Type B pancreatic cell (in vitro differentiated cells): ENCODE data around the gene HRAS. TPM values are rescaled to one million over a fixed set of nuclear protein-coding genes. Genes with fewer than 3 reads are reported as not detected.

ENCODE experiments used
- DNase-seq: peaks from one replicate; pipeline ENCODE4 v3.0.0; 2021; ENCODE audit warnings: mixed read lengths; ENCODE audit not compliant: unreplicated experiment; ENCODE audit errors: extremely low spot score
- H3K27ac Mint-ChIP-seq: 2 replicates; pipeline ENCODE4 v1.8.0; 2021; ENCODE audit warnings: mild to moderate bottlenecking, mixed read lengths
- H3K27me3 Mint-ChIP-seq: 2 replicates; pipeline ENCODE4 v1.8.0; 2021; ENCODE audit warnings: mixed read lengths
- H3K36me3 Mint-ChIP-seq: 2 replicates; pipeline ENCODE4 v1.8.0; 2021; ENCODE audit warnings: mixed read lengths
- H3K4me1 Mint-ChIP-seq: one replicate; pipeline ENCODE4 v1.8.0; 2021; ENCODE audit warnings: mixed read lengths; ENCODE audit not compliant: unreplicated experiment
- H3K4me3 Mint-ChIP-seq: 2 replicates; pipeline ENCODE4 v1.8.0; 2021; ENCODE audit warnings: mild to moderate bottlenecking, mixed read lengths
- H3K9me3 Mint-ChIP-seq: 2 replicates; pipeline ENCODE4 v1.8.0; 2021; ENCODE audit warnings: mixed read lengths
- CTCF ChIP-seq: fragments of 200-600 bp; sonication (generic); conservative IDR thresholded peaks from 2 replicates; pipeline ENCODE4 v1.5.0; 2021; ENCODE audit warnings: antibody characterized with exemption, mild to moderate bottlenecking
- total RNA-seq: library from RNA; stranded (reverse); gene quantifications from 2 replicates; pipeline ENCODE4 v1.2.1, GENCODE V29; 2021; ENCODE audit warnings: low replicate concordance

Gene HRAS
- total RNA-seq, 1 donor from 2014 or later = 63.1 TPM

GRCh38 chr11:529728-530411 is 5.5 kb downstream of the HRAS start:
- no peaks in the 10 kb centered on the region for H3K27me3 Mint-ChIP-seq
- H3K36me3 Mint-ChIP-seq = no peaks in the 10 kb centered on the region
- no peak for TF ChIP-seq CTCF
- H3K27ac Mint-ChIP-seq = no peak overlapping the region
- H3K4me3 Mint-ChIP-seq = no peak overlapping the region
- no peak for DNase-seq
- no peaks in the 10 kb centered on the region for H3K9me3 Mint-ChIP-seq
- H3K4me1 Mint-ChIP-seq = no peaks in the 10 kb centered on the region

- Mint-ChIP-seq H3K27me3 (no peaks in the 10 kb centered on the region), H3K36me3 (no peaks in the 10 kb centered on the region), H3K9me3 (no peaks in the 10 kb centered on the region), H3K4me1 (no peaks in the 10 kb centered on the region), H3K4me3 (no peak overlapping the region), H3K27ac (no peak overlapping the region)
- TF ChIP-seq CTCF = no peak
- no peak for DNase-seq
Measured at GRCh38 chr11:528815-529727, 6.3 kb downstream of the HRAS start.

- no peak overlapping the region for H3K27ac Mint-ChIP-seq
- no peaks in the 10 kb centered on the region for H3K36me3 Mint-ChIP-seq
- no peak overlapping the region for H3K4me3 Mint-ChIP-seq
- DNase-seq = no peak
- H3K27me3 Mint-ChIP-seq = no peaks in the 10 kb centered on the region
- H3K9me3 Mint-ChIP-seq = no peaks in the 10 kb centered on the region
- H3K4me1 Mint-ChIP-seq = no peaks in the 10 kb centered on the region
- TF ChIP-seq CTCF = no peak
Measured at GRCh38 chr11:528166-528814, 7.1 kb downstream of the HRAS start.

GRCh38 chr11:526192-526591 is 9.2 kb downstream of the HRAS start:
- Mint-ChIP-seq H3K9me3 (no peaks in the 10 kb centered on the region), H3K36me3 (no peaks in the 10 kb centered on the region), H3K4me3 (no peak overlapping the region), H3K27me3 (no peaks in the 10 kb centered on the region), H3K4me1 (no peaks in the 10 kb centered on the region), H3K27ac (no peak overlapping the region)
- no peak for DNase-seq
- TF ChIP-seq CTCF = no peak

GRCh38 chr11:521177-521688 is 14.1 kb downstream of the HRAS start:
- no peaks in the 10 kb centered on the region for H3K9me3 Mint-ChIP-seq
- H3K27me3 Mint-ChIP-seq = no peaks in the 10 kb centered on the region
- H3K4me3 Mint-ChIP-seq = no peak overlapping the region
- H3K4me1 Mint-ChIP-seq = peaks cover 3% of the 10 kb centered on the region
- H3K27ac Mint-ChIP-seq = no peak overlapping the region
- H3K36me3 Mint-ChIP-seq = peaks cover 15% of the 10 kb centered on the region
- no peak for TF ChIP-seq CTCF
- DNase-seq = no peak
